Measurements from ENCODE around the gene CCR4.
A peak's percentile ranks its signal among the peaks of the same experiment; 100 is the strongest.
"Not testable (repeated sequence)": the region's sequence is repeated elsewhere in the genome, so short reads cannot be mapped to it uniquely, and the experiment has no call there.

The CCR4 gene

GRCh38 chr3:32951410-32951811 lies at the start of gene CCR4:
CCR4 (plus strand) TSS chr3:32951644; CDS start chr3:32953423, 1,779 bp downstream.
- peak; percentile 71 for DNase-seq

GRCh38 chr3:32902887-32903371 lies 48.5 kb upstream of the CCR4 start:
- peak; percentile 43 for DNase-seq

GRCh38 chr3:32903953-32904352 lies 47.5 kb upstream of the CCR4 start:
- no peak for DNase-seq

DNA sequence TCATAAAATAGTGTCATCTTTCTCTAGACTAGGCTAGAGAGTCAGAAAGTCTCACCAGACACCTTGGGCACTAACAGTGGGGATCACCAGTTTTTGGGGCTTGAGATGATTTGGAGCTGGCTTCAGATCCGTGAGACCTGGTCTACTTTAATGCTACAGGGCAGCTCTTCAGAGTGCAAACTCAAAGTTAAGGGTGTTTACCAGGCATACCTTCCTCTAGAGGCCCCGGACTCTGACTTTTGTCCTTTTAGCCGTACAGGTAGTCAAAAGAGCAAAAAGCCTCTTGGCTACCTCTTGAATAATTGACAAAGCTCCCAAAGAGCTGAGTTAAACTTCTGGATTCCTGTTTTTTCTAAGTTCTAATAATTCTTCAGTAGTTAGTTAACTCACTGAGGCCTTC lies 41.4 kb upstream of the CCR4 start:
- DNase-seq = no peak

- DNase-seq = no peak
These were observed 40.5 kb upstream of the CCR4 start for GRCh38 chr3:32910954-32911353.

GRCh38 chr3:32912046-32912445 lies 39.4 kb upstream of the CCR4 start:
- no peak for DNase-seq

- DNase-seq = no peak
These were observed 37.5 kb upstream of the CCR4 start for GRCh38 chr3:32913790-32914446.

DNA sequence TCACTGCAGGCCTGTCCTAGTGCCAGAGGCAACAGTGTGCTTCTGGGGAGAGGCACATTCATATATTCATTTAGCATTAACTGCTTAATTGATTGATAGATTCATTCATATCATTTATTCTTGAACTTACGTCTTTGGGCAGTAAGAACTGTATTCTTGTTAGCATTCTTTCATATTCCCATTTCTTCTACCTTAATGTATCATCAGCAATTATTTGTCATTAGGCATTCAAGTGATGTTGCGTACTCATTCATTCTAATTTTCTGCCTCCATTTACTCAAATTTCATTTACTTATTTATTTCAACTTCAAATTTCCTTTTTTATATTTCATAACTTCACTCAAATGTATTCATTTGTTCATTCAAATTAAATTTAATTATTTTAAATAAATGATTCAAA lies 31.5 kb upstream of the CCR4 start:
- DNase-seq = no peak

- DNase-seq = no peak
These were observed 29.4 kb upstream of the CCR4 start for GRCh38 chr3:32922078-32922477.

- no peak for DNase-seq
These were observed 21.3 kb upstream of the CCR4 start for GRCh38 chr3:32930161-32930560.

GRCh38 chr3:32931273-32931672 lies 20.2 kb upstream of the CCR4 start:
- not testable (repeated sequence) for DNase-seq

- peak; percentile 25 for DNase-seq
These were observed 17.2 kb upstream of the CCR4 start for GRCh38 chr3:32934150-32934742.

DNA sequence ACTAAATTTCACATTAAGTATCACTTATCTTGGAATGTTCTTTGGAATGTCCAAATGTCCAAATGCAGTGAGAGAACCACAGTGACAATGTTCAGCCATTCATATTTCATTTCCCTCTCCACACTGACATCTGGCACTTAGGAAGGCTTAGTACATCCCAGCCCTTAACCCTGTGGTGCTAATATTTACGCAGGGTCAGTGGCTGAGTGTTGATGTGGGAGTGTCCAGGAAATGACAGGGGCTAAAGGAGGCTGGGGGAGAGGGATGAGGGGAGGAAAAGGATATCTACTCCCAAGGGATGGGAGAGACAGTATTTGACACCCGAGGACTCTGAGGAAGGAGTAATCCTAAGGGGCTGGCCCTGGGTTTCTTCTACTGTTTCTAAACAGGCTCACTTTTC lies 14.1 kb upstream of the CCR4 start:
- no peak for DNase-seq

GRCh38 chr3:32939531-32940284 lies 11.7 kb upstream of the CCR4 start:
- DNase-seq = not testable (repeated sequence)

GRCh38 chr3:32940726-32941125 lies 10.7 kb upstream of the CCR4 start:
- DNase-seq = no peak

- no peak for DNase-seq
These were observed 6.3 kb upstream of the CCR4 start for GRCh38 chr3:32945136-32945535.

GRCh38 chr3:32945598-32945997 lies 5.8 kb upstream of the CCR4 start:
- not testable (repeated sequence) for DNase-seq

DNA sequence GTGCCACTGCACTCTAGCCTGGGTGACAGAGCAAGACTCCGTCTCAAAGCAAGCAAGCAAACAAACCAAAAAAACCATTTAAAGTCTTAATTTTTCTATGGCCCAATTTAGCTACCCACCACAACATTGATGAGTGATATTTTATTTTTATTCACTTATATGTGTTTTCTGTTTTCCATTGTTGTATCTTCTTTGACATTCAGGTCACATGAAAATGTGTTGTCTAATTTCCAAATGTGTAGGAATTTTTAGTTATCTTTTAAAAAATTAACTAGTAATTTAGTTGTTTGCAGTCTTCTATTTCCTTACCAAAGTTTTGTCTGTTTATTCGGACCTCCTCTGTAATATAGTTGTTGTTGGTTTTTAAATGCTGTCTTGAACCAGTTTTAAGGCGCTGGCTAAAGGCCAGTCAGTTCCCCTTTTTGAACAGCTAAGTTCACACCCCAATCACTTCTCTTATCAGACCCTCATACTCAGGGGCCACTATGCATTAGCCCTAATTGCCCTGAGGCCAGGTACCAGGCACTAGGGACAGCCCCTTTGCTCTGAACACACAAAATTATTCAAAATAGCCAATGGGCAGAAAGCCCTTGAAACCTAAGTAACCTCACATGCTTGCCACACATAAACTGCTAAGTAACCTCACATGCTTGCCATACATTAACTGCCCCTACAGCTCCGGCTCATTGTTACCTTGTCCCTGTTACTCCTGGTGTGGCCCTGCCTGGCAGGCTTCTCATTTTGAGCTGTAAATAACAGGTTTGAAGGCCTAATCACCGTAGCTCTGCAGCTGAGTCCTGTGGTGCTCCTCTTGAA lies 4.3 kb upstream of the CCR4 start:
- no peak for DNase-seq

DNA sequence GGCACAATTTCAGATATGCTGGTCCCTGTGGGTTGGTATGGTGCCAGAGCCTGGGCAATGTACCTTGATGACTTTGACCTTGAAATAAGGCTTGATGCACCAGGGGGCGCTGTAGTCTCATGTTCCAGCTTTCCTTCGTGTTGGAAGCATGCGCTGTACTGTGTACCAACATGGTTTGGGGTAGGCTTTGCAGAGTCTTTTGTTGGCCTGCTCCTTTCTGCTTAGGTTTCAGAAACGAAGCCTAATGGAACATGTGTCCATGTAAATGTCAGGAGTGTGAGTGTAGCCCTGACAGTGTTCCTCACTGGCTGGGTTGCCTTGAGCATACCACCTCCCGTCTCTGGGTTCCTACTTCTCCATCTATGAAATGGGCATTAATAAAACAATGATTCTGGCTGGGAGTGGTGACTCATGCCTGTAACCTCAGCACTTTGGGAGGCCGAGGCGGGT lies 3.6 kb upstream of the CCR4 start:
- peak; percentile 97 for DNase-seq

DNA sequence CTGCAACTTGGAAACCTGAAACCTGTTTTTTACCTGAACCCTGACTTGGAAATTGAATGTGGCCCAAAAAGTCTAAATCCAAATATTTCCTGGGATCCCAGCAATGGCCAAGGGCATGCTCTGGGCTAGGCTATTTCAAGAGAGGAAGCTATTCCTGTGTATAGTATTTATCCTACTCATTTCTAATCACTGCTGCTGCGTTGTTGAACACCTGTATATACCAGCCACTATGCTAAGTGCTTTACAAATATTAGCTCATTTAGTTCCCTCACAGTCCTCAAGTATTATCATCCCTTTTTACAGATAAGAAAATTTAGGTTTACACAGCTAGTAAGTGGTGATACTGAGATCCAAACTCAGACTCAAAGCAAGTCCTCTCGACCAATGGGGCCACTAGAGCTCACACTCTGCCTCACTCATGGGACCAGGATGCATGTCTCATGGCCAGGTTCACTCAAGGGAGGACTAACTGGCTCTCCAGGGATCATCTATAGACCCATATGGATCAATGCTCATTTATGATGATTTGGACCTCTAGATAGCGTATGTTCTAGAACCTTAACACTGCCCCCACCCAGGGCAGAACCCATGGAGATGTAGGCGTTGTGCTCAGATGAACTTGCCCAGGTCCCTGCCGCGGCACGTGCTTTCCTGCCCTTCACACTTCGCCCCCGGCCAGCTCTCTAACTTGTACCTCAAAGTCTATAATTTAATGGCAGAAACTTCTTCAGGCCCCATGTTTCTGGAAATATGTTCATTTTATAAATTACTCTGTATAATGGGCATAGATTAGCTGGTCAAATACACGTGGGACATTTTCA lies 2.6 kb upstream of the CCR4 start:
- no peak for DNase-seq

GRCh38 chr3:32950516-32950915 lies 928 bp upstream of the CCR4 start:
- DNase-seq = no peak

Measured in stimulated activated CD4-positive, alpha-beta T cell treated with anti-CD3 and anti-CD28 coated beads, Interleukin-4, amount 100 ng/mL, for 24 hours (primary cell).